HEK293T (cell line): ENCODE measurements around the gene TOR1AIP1.

Experiments used
- CTCF ChIA-PET: fragments of 350-600 bp; formaldehyde crosslinking; extraction: SDS; loops from one replicate; lab custom pipeline; 2021; ENCODE audit warnings: antibody characterized with exemption, inconsistent platforms; lab: Yijun Ruan, JAX
- POLR2A ChIA-PET: fragments of 350-600 bp; formaldehyde crosslinking; extraction: SDS; loops from one replicate; lab custom pipeline; 2020; ENCODE audit warnings: antibody characterized with exemption, inconsistent platforms; lab: Yijun Ruan, JAX
- DNase-seq: peaks from one replicate; pipeline ENCODE4 v3.0.0; 2012; ENCODE audit warnings: mixed read lengths; ENCODE audit errors: extremely low spot score
- ARNT ChIP-seq: fragments of 450-650 bp; IDR thresholded peaks from 2 replicates; pipeline ENCODE4 v1.6.1; 2017; ENCODE audit warnings: mild to moderate bottlenecking
- BHLHE40 ChIP-seq: fragments of 450-650 bp; IDR thresholded peaks from 2 replicates; pipeline ENCODE4 v1.6.1; 2016; ENCODE audit warnings: mild to moderate bottlenecking, moderate library complexity, borderline replicate concordance
- CTBP1 ChIP-seq: fragments of 450-650 bp; IDR thresholded peaks from 2 replicates; pipeline ENCODE4 v1.6.1; 2016; ENCODE audit warnings: borderline replicate concordance
- ELF4 ChIP-seq: fragments of 450-650 bp; IDR thresholded peaks from 2 replicates; pipeline ENCODE4 v1.6.1; 2017; ENCODE audit warnings: antibody characterized with exemption
- FOXA1 ChIP-seq: fragments of 450-650 bp; IDR thresholded peaks from 2 replicates; pipeline ENCODE4 v1.6.1; 2016; ENCODE audit warnings: mild to moderate bottlenecking
- FOXK2 ChIP-seq: fragments of 450-650 bp; IDR thresholded peaks from 2 replicates; pipeline ENCODE4 v1.6.1; 2016; ENCODE audit warnings: mild to moderate bottlenecking
- FOXM1 ChIP-seq: fragments of 450-650 bp; IDR thresholded peaks from 2 replicates; pipeline ENCODE4 v1.6.1; 2017; ENCODE audit warnings: mild to moderate bottlenecking, borderline replicate concordance
- HDGF ChIP-seq: fragments of 450-650 bp; IDR thresholded peaks from 2 replicates; pipeline ENCODE4 v1.6.1; 2017; ENCODE audit warnings: antibody characterized with exemption, borderline replicate concordance
- L3MBTL2 ChIP-seq: fragments of 450-650 bp; conservative IDR thresholded peaks from 2 replicates; pipeline ENCODE4 v1.6.1; 2016; ENCODE audit warnings: mild to moderate bottlenecking
- LEF1 ChIP-seq: fragments of 450-650 bp; IDR thresholded peaks from 2 replicates; pipeline ENCODE4 v1.6.1; 2017; ENCODE audit warnings: mild to moderate bottlenecking, borderline replicate concordance
- NFRKB ChIP-seq: fragments of 450-650 bp; IDR thresholded peaks from 2 replicates; pipeline ENCODE4 v1.6.1; 2016; ENCODE audit warnings: mild to moderate bottlenecking, moderate library complexity
- PKNOX1 ChIP-seq: fragments of 450-650 bp; IDR thresholded peaks from 2 replicates; pipeline ENCODE4 v1.6.1; 2016
- SP1 ChIP-seq: fragments of 450-650 bp; IDR thresholded peaks from 2 replicates; pipeline ENCODE4 v1.6.1; 2017
- SUZ12 ChIP-seq: fragments of 450-650 bp; IDR thresholded peaks from 2 replicates; pipeline ENCODE4 v1.6.1; 2016; ENCODE audit warnings: mild to moderate bottlenecking
- TARDBP ChIP-seq: fragments of 450-650 bp; IDR thresholded peaks from 2 replicates; pipeline ENCODE4 v1.6.1; 2016
- ZNF384 ChIP-seq: fragments of 450-650 bp; IDR thresholded peaks from 2 replicates; pipeline ENCODE4 v1.6.1; 2016

The TOR1AIP1 gene

GRCh38 chr1:179871940-179872339 lies 10.1 kb upstream of the TOR1AIP1 start:
- DNase-seq: no peak
- POLR2A ChIA-PET: interaction anchor here (1.0 kb wide), 1 partner anchor 10 kb away, joined by 6 read pairs; the partner anchor contains the start of gene TOR1AIP1
- TF ChIP-seq SP1 (no peak), ARNT (no peak), LEF1 (no peak), ELF4 (no peak), L3MBTL2 (no peak), FOXK2 (no peak)
- CTCF ChIA-PET: no interaction called here

- no peak for TF ChIP-seq PKNOX1
- no peak for TF ChIP-seq SUZ12
- no peak for TF ChIP-seq LEF1
- TF ChIP-seq ELF4: no peak
- no peak for TF ChIP-seq SP1
- no peak for TF ChIP-seq ARNT
- TF ChIP-seq BHLHE40: no peak
- no peak for TF ChIP-seq FOXK2
- TF ChIP-seq CTBP1: no peak
- TF ChIP-seq FOXM1: no peak
- TF ChIP-seq TARDBP: no peak
- no peak for DNase-seq
- POLR2A ChIA-PET: interaction anchor here (1.0 kb wide), 1 partner anchor 10 kb away, joined by 6 read pairs; the partner anchor contains the start of gene TOR1AIP1
- CTCF ChIA-PET: interaction anchor here (0.8 kb wide), 1 partner anchor 58 kb away, joined by 3 read pairs; no protein-coding TSS in a partner anchor
These were observed 9.5 kb upstream of the TOR1AIP1 start for GRCh38 chr1:179872558-179872957.

- ChIA-PET CTCF (no interaction called here), POLR2A (interaction anchor here (1.4 kb wide), 1 partner anchor 9 kb away, joined by 5 read pairs; the partner anchor contains the start of gene TOR1AIP1)
- TF ChIP-seq FOXM1 (no peak), BHLHE40 (no peak), ELF4 (no peak), LEF1 (no peak)
- no peak for DNase-seq
These were observed 8.6 kb upstream of the TOR1AIP1 start for GRCh38 chr1:179873438-179873851.

GRCh38 chr1:179875596-179876299 lies 6.3 kb upstream of the TOR1AIP1 start:
- ChIA-PET POLR2A (no interaction called here), CTCF (interaction anchor here (0.8 kb wide), 1 partner anchor 204 kb away, joined by 6 read pairs; no protein-coding TSS in a partner anchor)
- no peak for TF ChIP-seq BHLHE40
- no peak for TF ChIP-seq L3MBTL2
- TF ChIP-seq HDGF: no peak
- no peak for TF ChIP-seq SP1
- TF ChIP-seq ZNF384: no peak
- no peak for TF ChIP-seq PKNOX1
- no peak for TF ChIP-seq ELF4
- no peak for TF ChIP-seq FOXM1
- TF ChIP-seq CTBP1: no peak
- no peak for TF ChIP-seq ARNT
- TF ChIP-seq SUZ12: no peak
- TF ChIP-seq LEF1: no peak
- TF ChIP-seq NFRKB: no peak
- no peak for TF ChIP-seq TARDBP
- no peak for TF ChIP-seq FOXK2
- no peak for TF ChIP-seq FOXA1
- DNase-seq: no peak

GRCh38 chr1:179876300-179876715 lies 5.8 kb upstream of the TOR1AIP1 start:
- POLR2A ChIA-PET: no interaction called here
- TF ChIP-seq HDGF (no peak), BHLHE40 (no peak), L3MBTL2 (no peak), CTBP1 (no peak), FOXM1 (no peak), ELF4 (no peak), SUZ12 (no peak), PKNOX1 (no peak), FOXK2 (no peak), TARDBP (no peak), NFRKB (no peak), FOXA1 (no peak), LEF1 (no peak), ZNF384 (no peak), SP1 (no peak), ARNT (no peak)
- DNase-seq: no peak
- CTCF ChIA-PET: no interaction called here
